ENCODE data around the gene LPP.

DNA sequence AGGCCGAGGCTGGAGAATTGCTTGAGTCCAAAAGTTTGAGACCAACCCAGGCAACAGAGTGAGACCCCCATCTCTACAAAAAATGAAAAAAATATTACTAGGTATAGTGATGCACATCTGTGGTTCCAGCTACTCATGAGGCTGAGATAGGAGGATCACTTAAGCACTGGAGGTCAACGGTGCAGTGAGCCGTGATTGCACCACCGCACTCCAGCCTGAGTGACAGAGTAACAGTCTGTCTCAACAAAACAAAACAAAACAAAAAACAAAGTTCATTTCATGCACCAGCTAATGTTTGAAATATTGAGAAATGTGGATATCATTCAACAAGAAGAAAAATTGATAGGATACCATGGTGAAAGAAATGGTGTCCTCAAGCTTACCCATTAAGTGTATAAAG is 567.4 kb downstream of the LPP start:
- TF ChIP-seq CTCF (IDR thresholded peaks at IDR 0.05) (no peak), EZH2 (IDR thresholded peaks at IDR 0.05; ENCODE audit: borderline replicate concordance, insufficient read depth, low read depth, low read length, poor library complexity, severe bottlenecking) (no peak)
